Mucosa of gallbladder (tissue), 1 donor: ENCODE results near the gene ASMTL. TPM values are rescaled to one million over a fixed set of nuclear protein-coding genes. Genes with fewer than 3 reads are reported as not detected.
"Not testable (repeated sequence)": the region's sequence is repeated elsewhere in the genome, so short reads cannot be mapped to it uniquely, and the experiment has no call there.

Experiments used
- DNase-seq: peaks from one replicate; pipeline ENCODE4 v3.0.0-alpha.2; 2020; ENCODE audit warnings: low spot score
- total RNA-seq: library from RNA; stranded (reverse); gene quantifications from one replicate; pipeline ENCODE4 v1.2.1, GENCODE V29; 2021
- donor health status: DM: no; HTN: no; CAD: no.

Gene ASMTL
- total RNA-seq, 1 donor from 2014 or later = 29.7 TPM

- DNase-seq = no peak
These were observed 18.9 kb downstream of the ASMTL start for GRCh38 chrX:1433646-1434357.

- no peak for DNase-seq
These were observed 22.3 kb downstream of the ASMTL start for GRCh38 chrX:1430451-1430850.

GRCh38 chrX:1427756-1428155 lies 25.0 kb downstream of the ASMTL start:
- no peak for DNase-seq

GRCh38 chrX:1426321-1426720 lies 26.4 kb downstream of the ASMTL start:
- DNase-seq = not testable (repeated sequence)

DNA sequence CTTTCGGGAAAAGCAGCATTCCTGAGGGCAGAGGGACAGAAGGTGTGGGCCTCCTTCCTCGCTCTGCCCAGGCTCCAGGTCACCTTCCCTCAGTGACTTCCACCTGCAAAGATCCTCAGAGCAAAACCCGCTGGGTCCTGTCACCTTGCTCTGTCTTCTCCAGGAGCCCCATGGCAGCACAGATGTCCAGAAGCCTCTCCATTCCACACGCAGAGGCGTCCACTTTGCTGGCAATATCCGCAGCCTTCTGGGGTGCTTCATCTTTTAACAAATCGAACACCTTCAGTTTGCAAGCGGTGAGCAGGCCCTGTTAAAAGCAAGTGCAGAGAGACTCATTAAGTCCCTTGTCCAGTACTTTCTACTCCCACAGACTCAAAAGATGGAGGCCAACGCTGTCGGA lies 27.3 kb downstream of the ASMTL start:
- DNase-seq = no peak

GRCh38 chrX:1424147-1424851 lies 28.4 kb downstream of the ASMTL start:
- no peak for DNase-seq

DNA sequence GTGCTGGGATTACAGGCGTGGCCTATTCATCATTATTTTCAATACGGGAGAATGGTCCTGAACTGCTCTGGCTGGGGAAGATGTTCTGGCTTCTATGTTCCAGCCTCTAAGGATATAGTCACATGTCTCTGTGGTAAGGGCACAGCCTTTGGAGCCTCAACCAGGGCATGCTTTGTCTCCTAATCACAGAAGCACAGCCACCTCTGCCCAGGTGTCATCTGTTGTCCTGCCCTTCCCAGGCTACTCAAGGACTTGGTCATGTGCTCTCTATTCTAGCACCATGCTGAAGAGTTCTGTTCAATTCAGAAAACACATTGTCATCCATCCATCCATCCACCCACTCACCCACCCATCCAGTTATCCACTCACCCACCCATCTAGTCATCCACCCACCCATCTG lies 29.5 kb downstream of the ASMTL start:
- no peak for DNase-seq

- DNase-seq = no peak
These were observed 30.6 kb downstream of the ASMTL start for GRCh38 chrX:1422135-1422465.

- DNase-seq = no peak
These were observed 31.1 kb downstream of the ASMTL start for GRCh38 chrX:1421433-1422134.

DNA sequence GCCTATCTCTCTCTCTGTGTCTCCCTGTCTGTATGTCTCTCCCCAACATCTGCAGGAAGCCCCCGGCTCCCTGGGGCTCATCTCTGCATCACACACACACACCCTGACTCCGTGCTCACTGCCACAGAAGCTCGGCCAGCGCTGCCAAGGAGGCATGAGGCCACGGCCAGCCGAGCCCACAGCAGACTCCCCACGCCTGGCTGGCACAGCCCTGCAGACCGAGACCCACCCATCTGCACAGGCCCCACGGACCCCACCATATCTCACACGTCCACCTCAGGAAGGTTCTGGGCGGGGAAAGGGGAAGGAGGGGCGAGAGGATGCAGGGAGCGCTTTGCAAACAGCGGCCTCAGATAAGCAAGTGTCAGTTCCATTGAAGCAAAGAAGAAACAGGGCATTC lies 32.3 kb downstream of the ASMTL start:
- DNase-seq = no peak

DNA sequence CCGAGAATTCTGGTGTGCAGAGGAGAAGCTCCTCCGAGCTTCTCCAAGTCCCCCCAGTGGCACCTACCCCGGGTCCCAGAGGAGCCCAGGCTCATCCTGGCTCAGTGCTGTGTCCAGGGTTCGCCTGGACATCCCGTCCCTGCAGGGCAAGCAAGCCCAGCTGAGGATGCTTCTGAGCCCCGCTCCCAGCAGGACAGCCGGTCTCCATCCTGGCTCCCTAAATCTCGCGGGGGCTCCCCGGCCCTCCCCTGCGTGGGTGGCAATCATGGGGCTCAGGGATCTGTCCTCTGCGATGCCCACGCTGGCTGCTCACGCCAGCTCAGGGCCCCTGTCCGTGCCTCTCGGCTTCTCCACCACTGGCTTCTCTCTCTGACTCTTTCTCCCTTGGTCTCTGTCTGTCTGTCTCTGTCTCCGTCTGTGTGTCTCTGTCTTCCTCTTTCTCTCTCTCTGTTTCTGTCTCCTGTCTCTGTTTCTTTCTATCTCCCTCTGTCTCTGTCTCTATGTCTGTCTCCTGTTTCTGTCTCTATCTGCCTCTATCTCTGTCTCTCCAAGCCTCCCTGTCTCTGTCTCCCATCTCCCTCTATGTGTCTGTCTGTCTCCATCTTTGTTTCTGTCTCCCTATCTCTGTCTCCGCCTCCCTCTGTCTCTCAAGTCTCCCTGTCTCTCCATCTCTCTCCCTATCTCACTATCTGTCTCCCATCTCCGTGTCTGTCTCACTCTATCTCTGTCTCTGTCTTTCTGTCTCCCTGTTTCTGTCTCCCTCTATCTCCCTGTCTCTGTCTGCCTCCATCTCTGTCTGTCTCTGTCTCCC lies 33.0 kb downstream of the ASMTL start:
- no peak for DNase-seq

- no peak for DNase-seq
These were observed 33.7 kb downstream of the ASMTL start for GRCh38 chrX:1418901-1419544.

GRCh38 chrX:1417921-1418771 lies 34.6 kb downstream of the ASMTL start:
- DNase-seq = no peak

GRCh38 chrX:1416965-1417760 lies 35.5 kb downstream of the ASMTL start:
- DNase-seq = no peak

- no peak for DNase-seq
These were observed 36.4 kb downstream of the ASMTL start for GRCh38 chrX:1416327-1416784.

DNA sequence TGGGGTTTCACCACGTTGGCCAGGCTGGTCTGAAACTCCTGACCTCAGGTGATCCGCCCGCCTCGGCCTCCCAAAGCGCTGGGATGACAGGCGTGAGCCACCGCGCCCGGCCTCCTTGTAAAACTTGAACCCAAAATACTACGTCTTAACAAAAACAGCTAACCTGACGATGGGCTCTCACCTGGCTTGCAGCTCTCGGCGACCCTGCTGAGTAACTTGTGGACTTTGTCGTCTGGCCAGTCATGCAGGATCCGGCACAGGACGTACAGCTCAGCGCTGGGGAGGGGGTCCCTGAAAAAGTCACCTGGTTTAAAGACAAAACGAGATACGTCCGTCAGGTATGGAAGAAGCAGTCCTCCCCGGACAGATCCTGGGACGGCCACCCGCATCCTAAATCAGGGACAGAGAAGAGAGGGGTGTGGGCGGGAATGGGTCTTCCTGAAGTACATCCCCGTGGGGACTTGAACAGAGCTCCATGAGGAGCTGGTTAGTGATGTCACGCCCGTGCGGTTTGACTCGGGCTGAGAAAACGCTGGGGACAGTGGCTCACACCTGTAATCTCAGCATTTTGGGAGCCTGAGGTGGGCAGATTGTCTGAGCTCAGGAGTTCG lies 40.1 kb downstream of the ASMTL start:
- no peak for DNase-seq

GRCh38 chrX:1411326-1411725 lies 41.4 kb downstream of the ASMTL start:
- no peak for DNase-seq

- no peak for DNase-seq
These were observed 45.7 kb downstream of the ASMTL start for GRCh38 chrX:1407035-1407434.

DNA sequence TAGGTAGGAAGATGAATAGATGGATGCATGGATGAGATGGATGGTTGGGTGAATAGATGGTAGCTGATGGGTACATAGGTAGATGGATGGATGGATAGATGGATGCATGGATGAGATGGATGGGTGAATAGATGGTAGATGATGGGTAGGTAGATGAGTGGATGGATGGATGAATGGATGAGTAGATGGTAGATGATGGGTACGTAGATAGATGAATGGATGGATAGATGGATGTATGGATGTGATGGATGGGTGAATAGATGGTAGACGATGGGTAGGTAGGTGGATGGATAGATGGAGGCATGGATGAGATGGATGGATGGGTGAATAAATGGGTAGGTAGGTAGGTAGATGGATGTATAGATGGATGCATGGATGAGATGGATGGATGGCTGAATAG lies 46.9 kb downstream of the ASMTL start:
- DNase-seq = not testable (repeated sequence)
